OCI-LY7 (cell line): ENCODE results near the gene TBRG4. TPM values are rescaled to one million over a fixed set of nuclear protein-coding genes. Genes with fewer than 3 reads are reported as not detected.

Experiments
- BruUV-seq: library from RNA; stranded (reverse); fragments of 400-500 nt; replicated peaks from 2 replicates; lab custom pipeline; 2021; lab: Mats Ljungman, UMichigan
- CTCF ChIA-PET: fragments of 300-600 bp; sonication (Branson Sonifier 250); formaldehyde crosslinking; loops from one replicate; lab custom pipeline; 2022; ENCODE audit warnings: antibody characterized with exemption; ENCODE audit not compliant: unreplicated experiment; lab: Charles Lee
- POLR2A ChIA-PET: fragments of 300-600 bp; sonication (Branson Sonifier 250); formaldehyde crosslinking; loops from one replicate; lab custom pipeline; 2022; ENCODE audit warnings: antibody characterized with exemption; lab: Charles Lee
- DNase-seq: peaks from one replicate; pipeline ENCODE4 v3.0.0-alpha.2; 2015; ENCODE audit warnings: low spot score
- H2AFZ ChIP-seq: fragments of 200-600 bp; sonication (generic), shearing (Covaris generic); 2 replicates; pipeline ENCODE4 v1.6.1; 2014; ENCODE audit warnings: mild to moderate bottlenecking, antibody characterized with exemption, low read length, moderate library complexity
- H3K27ac ChIP-seq: fragments of 200-600 bp; sonication (generic); 2 replicates; pipeline ENCODE4 v1.5.1; 2014; ENCODE audit warnings: mixed run types, low read depth, mild to moderate bottlenecking, moderate library complexity, low read length, inconsistent platforms; ENCODE audit not compliant: poor library complexity, severe bottlenecking
- H3K36me3 ChIP-seq: fragments of 200-600 bp; sonication (generic); 2 replicates; pipeline ENCODE4 v1.6.1; 2014; ENCODE audit warnings: mild to moderate bottlenecking, antibody characterized with exemption, low read length, moderate library complexity, mixed read lengths; ENCODE audit not compliant: insufficient read depth
- H3K4me1 ChIP-seq: fragments of 200-600 bp; sonication (generic); 2 replicates; pipeline ENCODE4 v1.5.1; 2014; ENCODE audit warnings: mild to moderate bottlenecking, low read length; ENCODE audit not compliant: insufficient read depth, poor library complexity, severe bottlenecking
- H3K4me2 ChIP-seq: fragments of 200-600 bp; sonication (generic); 2 replicates; pipeline ENCODE4 v1.6.1; 2014; ENCODE audit warnings: mild to moderate bottlenecking, low read length
- H3K4me3 ChIP-seq: fragments of 200-600 bp; sonication (generic); 2 replicates; pipeline ENCODE4 v1.5.1; 2014; ENCODE audit warnings: mild to moderate bottlenecking, low read depth, low read length; ENCODE audit not compliant: poor library complexity, severe bottlenecking
- H3K79me2 ChIP-seq: fragments of 200-600 bp; sonication (generic); 2 replicates; pipeline ENCODE4 v1.6.1; 2016; ENCODE audit warnings: low read depth, mild to moderate bottlenecking, low read length, moderate library complexity, mixed read lengths; ENCODE audit not compliant: insufficient read depth
- H3K9me2 ChIP-seq: fragments of 200-600 bp; sonication (generic); 2 replicates; pipeline ENCODE4 v1.6.1; 2016; ENCODE audit warnings: mild to moderate bottlenecking, low read length, mixed read lengths; ENCODE audit not compliant: insufficient read depth
- H3K9me3 ChIP-seq: fragments of 200-600 bp; sonication (generic); 2 replicates; pipeline ENCODE4 v1.6.1; 2014; ENCODE audit warnings: mild to moderate bottlenecking, mixed run types, low read length, mixed read lengths
- H4K20me1 ChIP-seq: fragments of 200-600 bp; sonication (generic); 2 replicates; pipeline ENCODE4 v1.6.1; 2014; ENCODE audit warnings: mild to moderate bottlenecking, antibody characterized with exemption, low read length, moderate library complexity, mixed read lengths; ENCODE audit not compliant: insufficient read depth
- CTCF ChIP-seq: fragments of 200-600 bp; sonication (generic); conservative IDR thresholded peaks from 2 replicates; pipeline ENCODE4 v1.5.1; 2014; ENCODE audit warnings: mild to moderate bottlenecking, antibody characterized with exemption, low read length, moderate library complexity, mixed read lengths
- EZH2phosphoT487 ChIP-seq: fragments of 200-600 bp; sonication (generic); IDR thresholded peaks from 2 replicates; pipeline ENCODE4 v1.6.1; 2018; ENCODE audit warnings: low read depth, borderline replicate concordance, mild to moderate bottlenecking, mixed run types, antibody characterized with exemption, low read length, moderate library complexity, mixed read lengths
- intact Hi-C: fragments of 100-400 bp; cut with micrococcal nuclease; formaldehyde crosslinking; loops from one replicate; pipeline ENCODE4 v1.10.0; 2022; ENCODE audit not compliant: unreplicated experiment
- total RNA-seq, 2 experiments: library from RNA; depleted of rRNA in 1 of 2; stranded (reverse); fragments of >200 nt in 1 of 2; shearing (Covaris generic) in 1 of 2; gene quantifications; 2 replicates each; pipeline ENCODE4 v1.2.3, GENCODE V29; 2014 to 2022

The TBRG4 gene
- total RNA-seq, 2 experiments from 2014 or later, result 113 to 141 TPM

DNA sequence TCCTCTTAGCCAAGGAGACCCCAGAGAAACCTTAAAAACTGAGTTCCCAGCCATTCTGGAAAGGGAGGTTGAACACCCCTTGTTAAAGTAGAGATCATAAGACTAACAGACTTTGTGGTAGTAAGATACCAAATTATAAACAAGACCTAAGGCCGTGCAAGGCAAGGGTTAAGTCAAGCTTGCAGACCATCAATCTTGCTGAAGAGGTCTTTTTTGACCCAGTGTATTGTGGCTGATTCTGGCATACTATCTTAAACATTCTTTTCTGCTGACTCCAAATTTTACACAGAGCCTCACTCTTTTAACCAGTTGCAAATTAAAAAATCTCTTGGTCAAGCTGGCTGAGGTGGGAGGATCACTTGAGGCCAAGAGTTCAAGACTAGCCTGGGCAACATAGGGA lies 1.2 kb upstream of the TBRG4 start:
- Histone ChIP-seq H3K9me2 (no peaks in the 10 kb centered on the region), H3K4me3 (peak overlapping the region; percentile 85), H3K36me3 (peaks cover 26% of the 10 kb centered on the region), H3K4me1 (peaks cover 44% of the 10 kb centered on the region), H3K79me2 (peaks cover 47% of the 10 kb centered on the region), H2AFZ (no peak overlapping the region), H3K9me3 (no peaks in the 10 kb centered on the region), H3K27ac (peak overlapping the region; percentile 80), H4K20me1 (peaks cover 20% of the 10 kb centered on the region), H3K4me2 (peak overlapping the region; percentile 52)
- no peak for DNase-seq
- no peak for TF ChIP-seq CTCF
- TF ChIP-seq EZH2phosphoT487, result no peak
- BruUV-seq, result no TSS peak
- CTCF ChIA-PET, result no interaction called here
- POLR2A ChIA-PET, result interaction anchor here (1.3 kb wide), 2 partner anchors 15 to 131 kb away, joined by 3 to 4 read pairs; no protein-coding TSS in a partner anchor
- intact Hi-C loops, result loop anchor here (10.0 kb wide), 1 partner anchor 268 kb away; the partner anchor contains the start of gene H2AZ2

DNA sequence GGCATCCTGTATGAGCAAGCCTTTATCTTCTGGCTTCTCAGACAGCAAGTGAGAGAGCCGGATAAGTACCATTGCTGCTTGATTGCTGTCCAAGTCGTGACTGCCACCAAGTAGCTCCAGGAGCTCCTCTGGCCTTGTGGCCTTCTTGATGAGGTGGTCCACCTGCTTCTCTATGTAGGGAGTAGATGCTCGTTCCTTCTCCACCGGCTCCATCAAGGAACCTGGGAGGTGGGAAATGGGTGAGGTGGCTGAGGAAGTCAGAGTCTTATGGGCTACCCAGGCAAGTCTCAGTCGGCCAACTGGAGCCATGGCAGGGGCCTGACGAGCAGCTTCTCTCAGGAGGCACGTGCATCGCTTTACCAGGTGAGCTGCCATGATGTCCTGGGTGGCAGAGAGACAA lies 2.6 kb downstream of the TBRG4 start:
- intact Hi-C loops, result no loop called here
- Histone ChIP-seq H3K36me3 (peaks cover 63% of the 10 kb centered on the region), H3K27ac (no peak overlapping the region), H4K20me1 (peaks cover 27% of the 10 kb centered on the region), H3K4me1 (peaks cover 39% of the 10 kb centered on the region), H3K4me2 (peak overlapping the region; percentile 63), H2AFZ (no peak overlapping the region), H3K9me2 (no peaks in the 10 kb centered on the region), H3K79me2 (peaks cover 63% of the 10 kb centered on the region), H3K4me3 (peak overlapping the region; percentile 38), H3K9me3 (no peaks in the 10 kb centered on the region)
- DNase-seq, result no peak
- CTCF ChIA-PET, result no interaction called here
- POLR2A ChIA-PET, result interaction anchor here (1.6 kb wide), 1 partner anchor 9 kb away, joined by 3 read pairs; no protein-coding TSS in a partner anchor
- TF ChIP-seq CTCF (no peak), EZH2phosphoT487 (no peak)
- no TSS peak for BruUV-seq

GRCh38 chr7:45107356-45107755 lies 4.1 kb downstream of the TBRG4 start:
- peak overlapping the region; percentile 63 for H3K4me2 ChIP-seq
- H3K9me2 ChIP-seq, result no peaks in the 10 kb centered on the region
- no peak for DNase-seq
- BruUV-seq, result no TSS peak
- intact Hi-C loops, result no loop called here
- TF ChIP-seq EZH2phosphoT487, result no peak
- TF ChIP-seq CTCF, result no peak
- H3K4me3 ChIP-seq, result peak overlapping the region; percentile 38
- H3K4me1 ChIP-seq, result peaks cover 33% of the 10 kb centered on the region
- H4K20me1 ChIP-seq, result peaks cover 27% of the 10 kb centered on the region
- no peak overlapping the region for H2AFZ ChIP-seq
- no peaks in the 10 kb centered on the region for H3K9me3 ChIP-seq
- ChIA-PET POLR2A (no interaction called here), CTCF (no interaction called here)
- peaks cover 79% of the 10 kb centered on the region for H3K36me3 ChIP-seq
- H3K79me2 ChIP-seq, result peaks cover 57% of the 10 kb centered on the region
- H3K27ac ChIP-seq, result no peak overlapping the region
